AG20443 (cell line): ENCODE measurements around the gene SMIM1.

ENCODE experiments used
- DNase-seq: peaks from one replicate; pipeline ENCODE4 v3.0.0; 2012; ENCODE audit warnings: low spot score, mixed read lengths

The SMIM1 gene, protein sequence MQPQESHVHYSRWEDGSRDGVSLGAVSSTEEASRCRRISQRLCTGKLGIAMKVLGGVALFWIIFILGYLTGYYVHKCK

DNA sequence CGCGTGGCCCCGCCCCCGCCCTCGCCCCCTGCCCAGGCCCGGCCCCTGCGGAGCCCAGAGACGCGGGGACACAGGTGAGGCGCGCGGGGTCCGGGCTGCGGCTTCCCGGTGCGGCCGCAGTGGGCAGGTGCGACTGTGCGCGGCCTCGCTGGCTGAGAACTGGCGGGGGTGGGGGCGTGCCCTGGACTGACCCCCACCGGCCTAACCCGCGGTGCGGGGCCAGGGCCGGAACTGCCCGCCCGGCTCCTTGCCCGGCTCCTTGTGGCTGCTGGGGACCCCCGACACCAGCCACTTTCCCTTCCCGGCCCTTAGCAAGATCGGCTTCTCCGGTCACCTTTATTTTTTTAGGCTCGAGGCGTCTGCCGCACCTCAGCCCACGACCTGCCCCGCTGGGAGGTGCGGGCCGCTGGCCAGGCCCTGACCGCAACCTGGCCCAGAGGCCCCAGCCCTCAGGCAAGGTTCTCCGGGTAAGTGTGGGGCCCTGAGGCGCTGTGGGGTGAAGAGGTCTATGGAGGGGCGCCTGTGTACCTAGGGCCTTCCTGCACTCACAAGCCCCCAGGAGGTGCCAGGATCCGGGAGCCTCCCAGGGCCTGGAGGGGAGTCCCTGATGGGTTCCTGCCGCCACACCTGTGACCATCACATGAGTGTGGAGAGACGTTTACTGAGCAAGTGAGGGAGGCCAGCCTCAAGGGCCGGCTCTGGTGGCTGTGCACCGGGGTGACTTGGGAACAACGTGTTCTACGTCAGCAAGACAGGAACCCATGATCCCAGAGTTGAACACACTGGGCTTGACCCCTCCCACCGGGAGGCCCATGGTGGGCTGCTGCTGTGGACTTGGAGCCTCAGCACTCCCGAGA, at the start of gene SMIM1:
Gene SMIM1, plus strand, starts transcription at position 35 of the 857 bp plus-strand sequence. CDS start 2,625 bp downstream, outside the sequence.
- no peak for DNase-seq

DNA sequence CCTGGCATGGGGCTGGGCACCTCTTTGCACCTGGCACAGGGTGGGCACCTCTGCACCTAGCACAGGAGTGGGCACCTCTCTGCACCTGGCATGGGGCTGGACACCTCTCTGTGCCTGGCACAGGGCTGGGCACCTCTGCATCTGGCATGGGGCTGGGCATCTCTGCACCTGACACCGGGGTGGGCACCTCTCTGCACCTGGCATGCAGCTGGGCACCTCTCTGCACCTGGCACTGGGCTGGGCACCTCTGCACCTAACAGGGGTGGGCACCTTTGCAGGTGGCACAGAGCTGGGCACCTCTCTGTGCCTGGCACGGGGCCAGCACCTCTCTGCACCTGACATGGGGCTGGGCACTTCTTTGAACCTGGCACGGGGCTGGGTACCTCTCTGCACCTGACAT, 49.7 kb upstream of the SMIM1 start:
- no peak for DNase-seq

DNA sequence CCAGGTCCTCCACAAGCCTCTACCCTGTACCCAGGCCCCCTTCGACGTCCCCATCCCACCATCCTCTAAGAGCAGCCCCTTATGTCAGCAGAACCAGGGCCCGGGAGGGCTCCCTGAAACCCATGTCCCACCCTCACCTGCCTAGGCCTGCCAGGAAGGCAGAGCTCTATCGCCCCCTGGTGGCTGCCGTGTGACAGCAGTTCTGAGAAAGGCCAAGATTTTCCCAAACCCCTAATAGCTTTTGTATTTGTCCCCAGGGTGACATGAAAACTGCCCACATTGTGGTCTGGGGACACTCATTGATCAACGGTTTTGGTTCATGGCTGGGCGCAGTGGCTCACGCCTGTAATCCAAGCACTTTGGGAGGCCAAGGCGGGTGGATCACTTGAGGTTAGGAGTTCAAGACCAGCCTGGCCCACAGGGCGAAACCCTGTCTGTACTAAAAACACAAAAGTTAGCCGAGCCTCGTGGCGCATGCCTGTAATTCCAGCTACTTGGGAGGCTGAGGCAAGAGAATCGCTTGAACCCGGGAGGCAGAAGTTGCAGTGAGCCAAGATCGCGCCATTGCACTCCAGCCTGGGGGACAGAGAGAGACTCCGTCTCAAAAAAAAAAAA, 48.0 kb upstream of the SMIM1 start:
- DNase-seq, result peak; percentile 77

GRCh38 chr1:3725366-3725765, 47.2 kb upstream of the SMIM1 start:
- DNase-seq, result no peak

- peak; percentile 71 for DNase-seq
Measured at GRCh38 chr1:3727042-3727824, 45.3 kb upstream of the SMIM1 start.

DNA sequence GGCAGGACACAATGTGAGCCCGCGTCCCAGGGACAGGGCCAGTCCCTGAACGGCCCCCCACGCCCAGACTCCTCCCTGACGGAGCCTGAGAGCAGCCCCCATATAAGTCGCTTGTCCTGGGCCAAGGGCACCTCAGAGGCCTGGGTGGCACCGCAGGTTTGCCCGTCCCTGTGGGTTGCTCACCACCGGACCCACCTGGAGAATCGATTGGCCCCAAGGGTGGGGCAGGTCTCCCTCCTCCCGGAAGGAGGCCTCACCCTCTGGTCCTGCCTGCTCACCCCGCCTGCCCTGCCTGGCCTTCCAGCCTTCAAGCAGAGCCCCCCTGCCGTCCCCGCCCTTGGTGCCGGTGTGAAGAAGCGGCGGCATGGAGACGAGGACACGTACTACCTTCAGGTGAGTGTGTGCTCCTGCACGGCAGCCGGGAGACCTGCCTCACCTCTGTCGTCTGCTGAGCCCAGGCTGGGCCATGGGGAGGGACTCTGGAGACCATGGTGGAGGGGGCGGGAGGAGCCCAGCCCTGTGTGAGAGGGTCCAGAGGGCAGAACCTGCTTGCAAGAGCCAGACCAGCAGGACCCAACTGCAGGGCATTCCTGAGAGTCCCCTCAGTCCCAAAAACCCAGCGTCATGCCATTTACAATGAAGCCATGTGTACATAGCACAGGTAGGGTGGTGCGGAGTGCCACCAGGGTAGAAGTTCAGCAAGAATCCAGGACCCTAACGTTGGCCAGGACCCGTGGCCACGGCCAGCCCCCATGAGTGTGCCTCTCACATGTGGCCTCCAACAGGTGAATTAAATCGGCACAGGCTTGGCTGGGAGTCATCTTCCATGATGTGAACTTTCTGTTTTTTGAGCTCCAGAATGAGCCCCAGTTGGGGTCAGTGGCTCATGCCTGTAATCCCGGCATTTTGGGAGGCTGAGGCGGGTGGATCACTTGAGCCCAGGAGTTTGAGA, 44.4 kb upstream of the SMIM1 start:
- no peak for DNase-seq

- DNase-seq, result no peak
Measured at GRCh38 chr1:3729594-3730542, 42.7 kb upstream of the SMIM1 start.

DNA sequence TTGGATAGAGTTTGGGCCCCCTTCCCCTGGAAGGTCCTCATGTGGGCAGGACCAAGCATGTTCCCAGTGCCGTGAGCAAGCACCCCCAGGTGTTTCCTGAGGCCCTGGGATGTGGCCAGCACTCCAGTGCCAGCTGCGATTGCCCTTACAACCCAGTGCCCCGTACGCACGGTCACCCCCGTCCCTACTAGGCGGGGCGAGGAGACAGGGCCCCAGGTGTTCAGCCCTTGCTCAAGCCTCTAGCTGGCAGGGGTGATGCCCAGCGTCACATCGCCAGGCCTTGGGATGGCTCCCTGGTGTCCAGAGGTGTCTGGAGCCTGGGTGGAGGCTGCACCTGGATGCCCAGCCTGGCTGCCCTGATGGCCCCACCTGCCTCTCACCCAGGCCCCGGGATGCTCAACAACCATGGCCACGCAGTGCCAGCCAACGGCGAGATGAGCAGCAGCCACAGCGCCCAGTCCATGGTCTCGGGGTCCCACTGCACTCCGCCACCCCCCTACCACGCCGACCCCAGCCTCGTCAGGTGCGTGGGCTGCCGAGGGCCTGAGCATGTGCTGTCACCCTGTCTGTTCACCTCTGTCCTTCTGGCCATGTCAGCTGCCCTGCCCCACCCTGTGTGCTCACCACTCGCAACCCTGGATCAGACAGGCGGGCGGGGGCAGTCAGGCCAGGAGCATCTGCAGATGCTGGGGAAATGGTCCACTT, 41.9 kb upstream of the SMIM1 start:
- DNase-seq, result no peak

DNA sequence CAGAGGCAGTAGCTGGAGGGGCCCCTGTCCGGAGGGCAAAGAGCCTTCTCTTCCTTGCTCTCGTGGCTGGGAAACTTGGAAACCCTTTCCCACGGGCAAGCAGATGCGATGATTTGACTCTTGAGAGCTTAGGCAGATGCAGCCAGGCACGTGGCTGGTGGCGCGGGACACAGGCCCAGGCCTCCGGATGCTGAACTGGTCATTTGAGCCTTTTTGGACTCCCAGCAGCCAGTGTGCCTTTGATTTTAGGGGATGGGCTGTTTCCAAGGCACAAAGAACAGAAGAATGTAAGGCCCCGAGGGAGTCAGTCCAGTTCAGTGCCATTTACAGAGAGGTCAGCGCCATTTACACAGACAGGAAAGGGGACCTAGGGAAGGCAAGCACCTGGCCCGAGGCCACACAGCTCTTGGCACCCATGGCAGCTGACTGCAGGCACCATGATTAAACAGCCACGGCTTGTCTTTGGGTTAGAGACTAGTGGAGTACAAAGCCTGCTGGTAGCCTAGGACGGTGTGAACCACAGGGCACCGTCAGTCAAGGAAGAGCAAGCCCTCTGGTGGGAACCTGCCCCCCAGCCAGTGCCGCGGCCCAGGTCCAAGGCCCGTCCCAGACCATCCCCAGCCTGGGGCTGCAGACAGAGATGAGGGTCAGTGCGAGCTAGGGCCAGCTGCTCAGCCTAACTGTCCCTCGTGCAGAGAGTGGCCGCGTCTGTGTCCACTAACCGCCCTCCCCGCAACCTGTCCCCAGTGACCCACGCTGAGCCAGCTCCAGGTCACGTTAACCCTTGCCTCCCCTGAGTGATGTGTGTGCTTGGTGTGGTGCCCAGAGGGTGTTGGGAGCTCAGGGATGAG, 40.7 kb upstream of the SMIM1 start:
- DNase-seq, result no peak

DNA sequence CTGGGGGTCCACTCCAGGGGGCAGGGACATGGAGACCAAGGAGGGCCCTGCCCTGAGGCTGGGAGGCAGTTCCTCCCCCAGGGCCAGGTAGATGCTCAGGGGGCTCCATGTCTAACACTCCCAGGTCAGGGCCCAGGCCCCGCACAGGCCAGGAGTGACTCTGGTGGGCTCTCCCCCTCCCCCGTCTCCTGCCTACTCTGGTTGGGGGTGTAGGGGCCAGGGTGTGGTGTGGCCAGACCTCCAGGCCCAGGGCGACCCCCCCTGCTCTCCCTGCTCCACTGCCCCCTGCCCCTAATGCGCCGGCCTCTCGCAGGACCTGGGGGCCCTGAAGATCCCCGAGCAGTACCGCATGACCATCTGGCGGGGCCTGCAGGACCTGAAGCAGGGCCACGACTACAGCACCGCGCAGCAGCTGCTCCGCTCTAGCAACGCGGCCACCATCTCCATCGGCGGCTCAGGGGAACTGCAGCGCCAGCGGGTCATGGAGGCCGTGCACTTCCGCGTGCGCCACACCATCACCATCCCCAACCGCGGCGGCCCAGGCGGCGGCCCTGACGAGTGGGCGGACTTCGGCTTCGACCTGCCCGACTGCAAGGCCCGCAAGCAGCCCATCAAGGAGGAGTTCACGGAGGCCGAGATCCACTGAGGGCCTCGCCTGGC, 40.0 kb upstream of the SMIM1 start:
- peak; percentile 65 for DNase-seq

DNA sequence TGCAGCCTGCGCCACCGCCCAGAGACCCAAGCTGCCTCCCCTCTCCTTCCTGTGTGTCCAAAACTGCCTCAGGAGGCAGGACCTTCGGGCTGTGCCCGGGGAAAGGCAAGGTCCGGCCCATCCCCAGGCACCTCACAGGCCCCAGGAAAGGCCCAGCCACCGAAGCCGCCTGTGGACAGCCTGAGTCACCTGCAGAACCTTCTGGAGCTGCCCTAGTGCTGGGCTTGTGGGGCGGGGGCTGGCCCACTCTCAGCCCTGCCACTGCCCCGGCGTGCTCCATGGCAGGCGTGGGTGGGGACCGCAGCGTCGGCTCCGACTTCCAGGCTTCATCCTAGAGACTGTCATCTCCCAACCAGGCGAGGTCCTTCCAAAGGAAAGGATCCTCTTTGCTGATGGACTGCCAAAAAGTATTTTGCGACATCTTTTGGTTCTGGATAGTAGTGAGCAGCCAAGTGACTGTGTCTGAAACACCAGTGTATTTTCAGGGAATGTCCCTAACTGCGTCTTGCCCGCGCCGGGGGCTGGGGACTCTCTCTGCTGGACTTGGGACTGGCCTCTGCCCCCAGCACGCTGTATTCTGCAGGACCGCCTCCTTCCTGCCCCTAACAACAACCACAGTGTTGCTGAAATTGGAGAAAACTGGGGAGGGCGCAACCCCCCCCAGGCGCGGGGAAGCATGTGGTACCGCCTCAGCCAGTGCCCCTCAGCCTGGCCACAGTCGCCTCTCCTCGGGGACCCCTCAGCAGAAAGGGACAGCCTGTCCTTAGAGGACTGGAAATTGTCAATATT, 39.3 kb upstream of the SMIM1 start:
- DNase-seq, result no peak

GRCh38 chr1:3733883-3734589, 38.5 kb upstream of the SMIM1 start:
- no peak for DNase-seq

GRCh38 chr1:3734602-3735001, 37.9 kb upstream of the SMIM1 start:
- DNase-seq, result no peak

DNA sequence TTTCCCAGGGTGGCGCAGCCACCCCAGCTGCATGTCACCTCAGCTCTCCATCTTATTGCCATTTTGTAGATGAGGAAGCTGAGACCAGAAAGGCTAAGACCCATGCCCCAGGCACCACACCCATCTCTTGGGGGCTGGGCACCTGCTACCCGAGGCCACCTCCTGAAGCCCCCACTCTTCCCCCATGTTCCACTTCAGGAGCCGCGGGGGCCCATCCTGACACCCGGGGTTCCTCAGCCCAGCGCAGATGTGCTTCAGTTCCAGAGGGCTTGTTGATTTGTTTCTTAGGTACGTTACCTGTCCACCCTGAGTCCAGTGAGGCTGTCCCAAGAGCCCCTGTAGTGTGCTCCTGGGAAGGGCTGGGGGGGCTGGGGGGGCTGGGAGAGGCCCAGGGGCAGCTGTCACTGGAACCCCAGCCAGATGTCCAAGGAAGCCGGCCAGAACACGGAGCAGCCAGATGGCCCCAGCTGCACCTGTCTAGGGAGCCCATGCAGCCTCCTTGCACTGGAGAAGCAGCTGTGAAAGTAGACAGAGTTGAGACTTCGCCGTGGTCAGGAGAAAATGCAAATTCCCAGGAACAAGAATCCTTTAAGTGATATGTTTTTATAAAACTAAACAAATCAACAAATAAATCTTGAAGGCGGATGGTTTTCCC, 37.4 kb upstream of the SMIM1 start:
- DNase-seq, result no peak

GRCh38 chr1:3735688-3736087, 36.9 kb upstream of the SMIM1 start:
- DNase-seq, result no peak

GRCh38 chr1:3736131-3736561, 36.4 kb upstream of the SMIM1 start:
- DNase-seq, result no peak
